ENCODE data around the gene GPC3. TPM values are rescaled to one million over a fixed set of nuclear protein-coding genes. Genes with fewer than 3 reads are reported as not detected.

Gene GPC3
- total RNA-seq, 4 donors from 2014 or later: 0.82 to 4.9 (median 1.8) TPM

GRCh38 chrX:133947996-133948395 is 37.4 kb downstream of the GPC3 start:
- intact Hi-C loops (cut with DNase I; ENCODE audit: low total_unique reads) (no loop called here), in situ Hi-C loops (cut with MboI; ENCODE audit: low pct_ligation_motif_present in 1 of 4, low pct_unique_long_range_greater_than_20kb in 1 of 4, low sequenced_read_pairs in 3 of 4) (no loop called here)
- DNase-seq: no peak
- no peaks in the 10 kb centered on the region for H3K36me3 ChIP-seq
- no peak overlapping the region for H3K4me3 ChIP-seq
- no peak overlapping the region for H3K27ac ChIP-seq
- no peaks in the 10 kb centered on the region for H3K9me3 ChIP-seq
- H3K27me3 ChIP-seq: no peaks in the 10 kb centered on the region
- no peaks in the 10 kb centered on the region for H3K4me1 ChIP-seq
- WGBS, 2 donors (ENCODE audit: low coverage in 1 of 2): 86% methylated on average over 1 of the region's 1 CpG; no CpG with 5 or more reads in 1 of the 2 donors
- no peak for TF ChIP-seq POLR2A (IDR thresholded peaks at IDR 0.05)
- no peak for TF ChIP-seq CTCF (IDR thresholded peaks at IDR 0.05)
- TF ChIP-seq EP300 (IDR thresholded peaks at IDR 0.05; ENCODE audit: low read depth): no peak
- no peak for TF ChIP-seq POLR2AphosphoS5 (IDR thresholded peaks at IDR 0.05)

GRCh38 chrX:133947022-133947421 is 38.4 kb downstream of the GPC3 start:
- 29% methylated on average over 2 of the region's 2 CpGs; no CpG with 5 or more reads in 1 of the 2 donors for WGBS, 2 donors (ENCODE audit: low coverage in 1 of 2)

GRCh38 chrX:133943507-133943906 is 41.9 kb downstream of the GPC3 start:
- 65% methylated on average over 1 of the region's 1 CpG; no CpG with 5 or more reads in 1 of the 2 donors for WGBS, 2 donors (ENCODE audit: low coverage in 1 of 2)
- TF ChIP-seq POLR2A (IDR thresholded peaks at IDR 0.05) (no peak), EP300 (IDR thresholded peaks at IDR 0.05; ENCODE audit: low read depth) (no peak)
- Histone ChIP-seq H3K9me3 (no peaks in the 10 kb centered on the region), H3K27ac (no peak overlapping the region), H3K27me3 (no peaks in the 10 kb centered on the region), H3K4me1 (no peaks in the 10 kb centered on the region), H3K36me3 (no peaks in the 10 kb centered on the region), H3K4me3 (no peak overlapping the region)
- no peak for DNase-seq
- in situ Hi-C loops (cut with MboI; ENCODE audit: low pct_ligation_motif_present in 1 of 4, low pct_unique_long_range_greater_than_20kb in 1 of 4, low sequenced_read_pairs in 3 of 4) (no loop called here), intact Hi-C loops (cut with DNase I; ENCODE audit: low total_unique reads) (no loop called here)

More at GRCh38 chrX:133947022-133947421, 38.4 kb downstream of the GPC3 start:
- Histone ChIP-seq H3K36me3 (no peaks in the 10 kb centered on the region), H3K4me3 (no peak overlapping the region), H3K9me3 (no peaks in the 10 kb centered on the region), H3K27ac (no peak overlapping the region), H3K27me3 (no peaks in the 10 kb centered on the region), H3K4me1 (no peaks in the 10 kb centered on the region)
- in situ Hi-C loops (cut with MboI; ENCODE audit: low pct_ligation_motif_present in 1 of 4, low pct_unique_long_range_greater_than_20kb in 1 of 4, low sequenced_read_pairs in 3 of 4): no loop called here
- intact Hi-C loops (cut with DNase I; ENCODE audit: low total_unique reads): no loop called here
- TF ChIP-seq CTCF (IDR thresholded peaks at IDR 0.05) (no peak), POLR2AphosphoS5 (IDR thresholded peaks at IDR 0.05) (no peak), EP300 (IDR thresholded peaks at IDR 0.05; ENCODE audit: low read depth) (no peak), POLR2A (IDR thresholded peaks at IDR 0.05) (no peak)
- no peak for DNase-seq

GRCh38 chrX:133939655-133940302 is 45.6 kb downstream of the GPC3 start:
- H3K4me1 ChIP-seq: no peaks in the 10 kb centered on the region
- H3K4me3 ChIP-seq: no peak overlapping the region
- intact Hi-C loops (cut with DNase I; ENCODE audit: low total_unique reads): no loop called here
- DNase-seq: no peak
- H3K36me3 ChIP-seq: no peaks in the 10 kb centered on the region
- 64% methylated on average over 2 of the region's 2 CpGs; no CpG with 5 or more reads in 1 of the 2 donors for WGBS, 2 donors (ENCODE audit: low coverage in 1 of 2)
- H3K9me3 ChIP-seq: no peaks in the 10 kb centered on the region
- in situ Hi-C loops (cut with MboI; ENCODE audit: low pct_ligation_motif_present in 1 of 4, low pct_unique_long_range_greater_than_20kb in 1 of 4, low sequenced_read_pairs in 3 of 4): no loop called here
- no peaks in the 10 kb centered on the region for H3K27me3 ChIP-seq
- H3K27ac ChIP-seq: no peak overlapping the region
- no peak for TF ChIP-seq CTCF (IDR thresholded peaks at IDR 0.05)
- no peak for TF ChIP-seq EP300 (IDR thresholded peaks at IDR 0.05; ENCODE audit: low read depth)
- no peak for TF ChIP-seq POLR2A (IDR thresholded peaks at IDR 0.05)
- no peak for TF ChIP-seq POLR2AphosphoS5 (IDR thresholded peaks at IDR 0.05)
